Tibial nerve (tissue), 4 donors: Measurements from ENCODE around the gene GRIK4.

ENCODE experiments used
- CTCF ChIP-seq, 5 experiments: fragments of 200-600 bp in 3 of 5; fragments of 450-650 bp in 2 of 5; sonication (generic) in 3 of 5; IDR thresholded peaks; one replicate each; pipeline ENCODE4 v1.5.1; 2016 to 2019; ENCODE audit warnings: antibody characterized with exemption in 5 of 5, mild to moderate bottlenecking in 3 of 5, moderate library complexity in 2 of 5
- EP300 ChIP-seq, 2 donors: sonication (generic); formaldehyde crosslinking; IDR thresholded peaks; one replicate each; pipeline ENCODE4 v1.6.1; 2017; ENCODE audit warnings: antibody characterized with exemption in 2 of 2, mild to moderate bottlenecking in 1 of 2
- POLR2A ChIP-seq, 2 donors: fragments of 450-650 bp; IDR thresholded peaks; one replicate each; pipeline ENCODE4 v1.6.1; 2017; ENCODE audit warnings: antibody characterized with exemption in 2 of 2, mild to moderate bottlenecking in 2 of 2, moderate library complexity in 2 of 2

GRCh38 chr11:120524536-120525085 lies 13.1 kb downstream of the GRIK4 start:
- TF ChIP-seq POLR2A (IDR thresholded peaks at IDR 0.05) (no peak), CTCF (IDR thresholded peaks at IDR 0.05) (no peak), EP300 (IDR thresholded peaks at IDR 0.05) (no peak)
